Small intestine (tissue), 7 donors: ENCODE results near the gene RPS25. TPM values are rescaled to one million over a fixed set of nuclear protein-coding genes. Genes with fewer than 3 reads are reported as not detected.
"Not testable (repeated sequence)": the region's sequence is repeated elsewhere in the genome, so short reads cannot be mapped to it uniquely, and the experiment has no call there.

Experiments used
- DNase-seq, 2 donors: peaks; one replicate each; pipeline versions ENCODE4 v3.0.0 to v3.0.0-alpha.2; 2013
- FAIRE-seq: peaks from 2 replicates; lab custom pipeline; 2012; peaks lifted over from hg19 to GRCh38; lab: Jason Lieb, UNC
- H3K27ac ChIP-seq, 3 donors: one replicate each; pipeline ENCODE4 v1.5.1; 2013; ENCODE audit warnings: low read length in 2 of 3, mild to moderate bottlenecking in 2 of 3, control low read depth in 1 of 3, inconsistent platforms in 1 of 3, low read depth in 1 of 3, moderate library complexity in 1 of 3
- H3K27me3 ChIP-seq, 3 donors: one replicate each; pipeline ENCODE4 v1.6.1; 2013; ENCODE audit warnings: low read length in 3 of 3, inconsistent platforms in 1 of 3; ENCODE audit not compliant: control insufficient read depth in 3 of 3, insufficient read depth in 3 of 3
- H3K36me3 ChIP-seq, 3 donors: one replicate each; pipeline ENCODE4 v1.6.1; 2013; ENCODE audit warnings: low read length in 3 of 3, inconsistent platforms in 1 of 3, low read depth in 1 of 3, mild to moderate bottlenecking in 1 of 3, moderate library complexity in 1 of 3; ENCODE audit not compliant: control insufficient read depth in 3 of 3, insufficient read depth in 2 of 3
- H3K4me1 ChIP-seq, 3 donors: one replicate each; pipeline ENCODE4 v1.6.1; 2013; ENCODE audit warnings: low read length in 2 of 3, inconsistent platforms in 1 of 3, low read depth in 1 of 3, mild to moderate bottlenecking in 1 of 3, moderate library complexity in 1 of 3; ENCODE audit not compliant: control insufficient read depth in 3 of 3, insufficient read depth in 2 of 3
- H3K4me3 ChIP-seq, 3 donors: one replicate each; pipeline ENCODE4 v1.5.1; 2013; ENCODE audit warnings: low read length in 3 of 3, control low read depth in 1 of 3, inconsistent platforms in 1 of 3, low read depth in 1 of 3, mild to moderate bottlenecking in 1 of 3, moderate library complexity in 1 of 3
- H3K9me3 ChIP-seq, 2 donors: one replicate each; pipeline ENCODE4 v1.6.1; 2013; ENCODE audit warnings: low read depth in 1 of 2, low read length in 1 of 2; ENCODE audit not compliant: control insufficient read depth in 2 of 2, insufficient read depth in 1 of 2
- WGBS, 3 donors: extraction: QIAGEN DNeasy Blood & Tissue Kit; methylation state at CpG; one replicate each; pipeline ENCODE4 v1.1.7; 2013; 5-methylcytosine and 5-hydroxymethylcytosine counted together
- polyA plus RNA-seq, 4 donors: library from polyadenylated mRNA; stranded (reverse) in 3 of 4; unstranded in 1 of 4; fragments of 200-250 nt in 3 of 4; fragments of 120-200 nt in 1 of 4; gene quantifications; one replicate each; pipeline versions ENCODE4 v1.2.1 to v1.2.3, GENCODE V29; 2013
- donor health status: healthy with polysubstance abuse.
- donor health status: control.
- donor health status: control.
- donor health status: Bipolar disorder and iron deficiency.
- donor health status: healthy.

Gene RPS25
- polyA plus RNA-seq, 4 donors, result 1,156 to 2,444 (median 1,720) TPM

DNA sequence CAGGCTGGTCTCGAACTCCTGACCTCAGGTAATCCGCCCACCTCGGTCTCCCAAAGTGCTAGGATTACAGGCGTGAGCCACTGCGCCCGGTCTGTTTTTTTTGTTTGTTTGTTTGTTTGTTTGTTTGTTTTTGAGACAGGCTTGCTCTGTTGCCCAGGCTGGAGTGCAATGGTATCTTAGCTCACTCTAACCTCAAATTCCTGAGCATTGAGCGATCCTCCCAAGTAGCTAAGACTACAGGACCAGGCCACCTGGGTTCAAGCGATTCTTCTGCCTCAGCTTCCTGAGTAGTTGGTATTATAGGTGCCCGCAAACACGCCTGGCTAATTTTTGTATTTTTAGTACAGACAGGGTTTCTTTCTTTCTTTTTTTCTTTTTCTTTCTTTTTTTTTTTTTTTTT is 15.3 kb upstream of the RPS25 start:
- not testable (repeated sequence) for DNase-seq
- 79 to 93% (median 84%) methylated on average over 10 of the region's 10 CpGs for WGBS, 3 donors

DNA sequence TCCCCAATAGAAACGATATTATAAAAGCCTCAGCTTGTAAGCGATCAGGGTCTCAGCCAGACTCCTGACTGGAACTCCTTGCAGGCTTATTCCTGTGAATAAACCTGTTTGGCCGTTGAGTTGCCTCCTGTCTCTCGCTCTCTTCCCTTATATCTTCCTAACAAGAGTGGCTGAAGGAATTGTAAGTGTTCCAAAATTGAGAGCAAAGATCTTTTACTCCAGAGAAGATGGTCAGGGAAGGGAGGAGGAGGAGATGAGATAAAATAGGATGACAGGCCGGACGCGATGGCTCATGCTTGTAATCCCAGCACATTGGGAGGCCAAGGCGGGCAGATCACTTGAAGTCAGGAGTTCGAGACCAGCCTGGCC is 13.8 kb upstream of the RPS25 start:
- peaks cover 0 to 23% (median 0%) of the 10 kb centered on the region in 3 donors for H3K36me3 ChIP-seq
- H3K4me3 ChIP-seq, result no peak overlapping the region
- H3K27me3 ChIP-seq, result no peaks in the 10 kb centered on the region
- no peaks in the 10 kb centered on the region for H3K4me1 ChIP-seq
- WGBS, 3 donors, result 76 to 86% (median 83%) methylated on average over 8 to 9 of the region's 9 CpGs
- no peak for FAIRE-seq
- DNase-seq, result no peak
- H3K9me3 ChIP-seq, result no peaks in the 10 kb centered on the region
- no peak overlapping the region for H3K27ac ChIP-seq

More for the DNA sequence above, 15.3 kb upstream of the RPS25 start:
- not testable (repeated sequence) for H3K4me1 ChIP-seq, FAIRE-seq, H3K9me3 ChIP-seq, H3K27me3 ChIP-seq, H3K4me3 ChIP-seq, H3K27ac ChIP-seq, H3K36me3 ChIP-seq

DNA sequence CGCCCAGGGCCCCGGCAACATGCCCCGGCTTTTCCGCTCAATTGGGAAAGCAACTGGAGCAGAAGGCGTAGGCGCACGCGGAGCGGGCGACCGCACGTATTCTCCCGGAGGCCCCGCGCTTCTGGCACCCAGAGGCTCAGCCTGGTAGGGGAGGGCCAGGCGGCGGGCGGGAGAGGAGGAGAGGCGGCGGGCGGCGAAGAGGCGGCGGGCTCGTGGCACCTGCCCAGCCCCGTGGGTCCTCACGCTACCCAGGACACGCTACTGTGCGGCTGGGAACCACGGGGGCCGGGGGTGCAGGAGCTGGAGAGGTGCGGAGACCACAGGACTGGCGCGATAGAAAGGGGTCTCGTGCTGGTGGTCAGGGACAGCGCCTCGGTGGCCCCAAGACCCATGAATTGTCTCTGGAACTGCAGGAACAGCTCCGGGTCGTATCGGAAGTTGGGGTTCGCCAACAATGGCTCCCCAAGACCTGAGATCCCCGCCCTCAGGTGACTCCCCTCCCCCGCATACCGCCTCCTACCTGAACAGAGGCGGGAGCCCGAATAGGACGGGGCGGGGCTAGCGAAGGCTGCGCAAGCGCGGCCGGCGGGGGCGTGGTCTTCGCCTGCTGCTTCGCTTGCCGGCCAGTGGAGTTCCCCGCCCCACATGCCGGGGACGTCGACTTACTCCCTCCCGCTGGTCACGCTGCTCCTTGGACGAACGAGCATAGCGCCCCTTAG is 12.3 kb upstream of the RPS25 start, which contains the start of gene SLC37A4:
TSS of gene SLC37A4 (minus strand) at position 549 of the 719 bp plus-strand sequence.
- DNase-seq (peak; percentile 99), FAIRE-seq (no peak)
- peaks cover 0 to 14% (median 0%) of the 10 kb centered on the region in 3 donors for H3K4me1 ChIP-seq
- H3K36me3 ChIP-seq, result peaks cover 0 to 37% (median 0%) of the 10 kb centered on the region in 3 donors
- H3K27me3 ChIP-seq, result no peaks in the 10 kb centered on the region
- no peaks in the 10 kb centered on the region for H3K9me3 ChIP-seq
- H3K27ac ChIP-seq, result peak within 1 kb of the TSS; percentile 85 to 96 (median 88)
- WGBS, 3 donors, result 0 to 1% (median 1%) methylated on average over 39 to 67 of the region's 67 CpGs
- peak within 1 kb of the TSS; percentile 78 to 87 (median 82) for H3K4me3 ChIP-seq

DNA sequence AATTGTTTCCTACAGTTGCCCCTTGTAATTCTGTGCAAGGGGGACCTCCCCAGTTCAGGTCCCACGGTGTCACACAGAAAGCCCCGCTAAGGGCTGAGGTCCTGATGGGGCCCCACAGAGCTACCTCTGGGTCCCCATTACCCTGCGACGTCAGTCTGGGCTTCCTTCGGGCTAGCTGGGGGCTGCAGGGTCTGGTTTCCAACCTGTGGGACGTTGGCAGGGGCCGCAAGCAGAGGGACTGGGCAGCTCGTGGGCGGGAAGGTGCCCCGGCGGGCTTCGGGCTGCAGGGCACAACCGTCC is 11.8 kb upstream of the RPS25 start:
- Histone ChIP-seq H3K36me3 (peaks cover 0 to 42% (median under 1%) of the 10 kb centered on the region in 3 donors), H3K9me3 (no peaks in the 10 kb centered on the region), H3K27me3 (no peaks in the 10 kb centered on the region), H3K27ac (peak overlapping the region; percentile 85 to 96 (median 88)), H3K4me1 (peaks cover 0 to 19% (median 0%) of the 10 kb centered on the region in 3 donors), H3K4me3 (peak overlapping the region; percentile 78 to 87 (median 82))
- DNase-seq (peak in 1 of 2 donors; percentile 16), FAIRE-seq (no peak)
- 0 to 5% (median 2%) methylated on average over 12 to 13 of the region's 13 CpGs for WGBS, 3 donors

DNA sequence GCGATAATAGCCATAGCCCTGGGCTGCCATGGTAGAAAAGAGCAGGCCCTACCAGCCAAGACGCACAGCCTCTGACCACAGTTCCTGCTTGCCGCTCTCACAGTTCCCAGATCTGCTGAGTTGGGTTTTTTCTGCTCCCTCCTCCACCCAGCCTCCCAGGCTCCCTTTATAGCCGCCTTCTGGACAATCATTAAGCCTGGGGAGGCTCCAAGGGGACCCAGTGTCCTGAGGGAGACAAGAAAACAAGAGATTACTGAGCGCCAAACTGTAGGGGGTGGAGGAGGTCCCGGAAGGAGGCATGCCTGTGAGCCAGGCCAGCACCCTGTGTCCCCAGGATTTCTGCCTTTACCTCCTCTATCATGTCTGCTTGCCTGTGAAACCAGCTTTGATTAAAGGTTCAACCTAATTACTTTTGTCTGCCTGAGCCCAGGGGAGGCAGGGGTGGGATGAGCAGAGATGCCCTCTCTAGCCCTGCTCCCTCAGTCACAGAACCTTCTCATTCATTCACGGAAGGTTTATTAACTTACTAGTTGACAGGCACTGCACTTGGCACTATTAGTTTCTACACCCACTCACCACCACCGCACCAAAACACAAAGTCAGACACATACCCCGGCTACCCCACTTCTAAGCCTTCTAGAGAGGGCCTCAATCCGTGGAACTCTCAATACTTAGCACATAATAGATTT is 11.3 kb upstream of the RPS25 start:
- 8 to 44% (median 27%) methylated on average over 10 of the region's 10 CpGs for WGBS, 3 donors
- DNase-seq (peak; percentile 94 to 97), FAIRE-seq (no peak)
- peaks cover 0 to 24% (median 0%) of the 10 kb centered on the region in 3 donors for H3K4me1 ChIP-seq
- peak overlapping the region in 2 of 3 donors; percentile 82 to 87 for H3K4me3 ChIP-seq
- no peaks in the 10 kb centered on the region for H3K27me3 ChIP-seq
- H3K9me3 ChIP-seq, result no peaks in the 10 kb centered on the region
- H3K27ac ChIP-seq, result peak overlapping the region; percentile 85 to 96 (median 88)
- peaks cover 0 to 47% (median 2%) of the 10 kb centered on the region in 3 donors for H3K36me3 ChIP-seq

DNA sequence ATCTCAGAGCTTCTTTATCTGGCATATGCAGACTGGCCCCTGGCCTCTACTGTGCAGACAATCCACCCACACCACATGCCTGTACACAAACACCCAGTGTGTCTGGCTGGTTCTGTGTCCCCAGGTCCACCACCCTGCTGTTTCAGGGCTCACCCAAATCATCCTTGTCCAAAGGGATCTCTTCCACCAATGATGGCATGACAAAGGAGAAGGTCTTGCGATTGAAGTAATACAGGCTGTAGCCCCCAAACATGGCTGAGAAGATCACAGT is 10.9 kb upstream of the RPS25 start:
- Histone ChIP-seq H3K36me3 (peaks cover 0 to 50% (median 2%) of the 10 kb centered on the region in 3 donors), H3K9me3 (no peaks in the 10 kb centered on the region), H3K27ac (peak overlapping the region; percentile 85 to 96 (median 88)), H3K27me3 (no peaks in the 10 kb centered on the region), H3K4me1 (peaks cover 0 to 29% (median 2%) of the 10 kb centered on the region in 3 donors), H3K4me3 (peak overlapping the region in 2 of 3 donors; percentile 82 to 87)
- FAIRE-seq, result no peak
- DNase-seq, result no peak
- 13 to 70% (median 55%) methylated on average over 1 of the region's 1 CpG for WGBS, 3 donors

DNA sequence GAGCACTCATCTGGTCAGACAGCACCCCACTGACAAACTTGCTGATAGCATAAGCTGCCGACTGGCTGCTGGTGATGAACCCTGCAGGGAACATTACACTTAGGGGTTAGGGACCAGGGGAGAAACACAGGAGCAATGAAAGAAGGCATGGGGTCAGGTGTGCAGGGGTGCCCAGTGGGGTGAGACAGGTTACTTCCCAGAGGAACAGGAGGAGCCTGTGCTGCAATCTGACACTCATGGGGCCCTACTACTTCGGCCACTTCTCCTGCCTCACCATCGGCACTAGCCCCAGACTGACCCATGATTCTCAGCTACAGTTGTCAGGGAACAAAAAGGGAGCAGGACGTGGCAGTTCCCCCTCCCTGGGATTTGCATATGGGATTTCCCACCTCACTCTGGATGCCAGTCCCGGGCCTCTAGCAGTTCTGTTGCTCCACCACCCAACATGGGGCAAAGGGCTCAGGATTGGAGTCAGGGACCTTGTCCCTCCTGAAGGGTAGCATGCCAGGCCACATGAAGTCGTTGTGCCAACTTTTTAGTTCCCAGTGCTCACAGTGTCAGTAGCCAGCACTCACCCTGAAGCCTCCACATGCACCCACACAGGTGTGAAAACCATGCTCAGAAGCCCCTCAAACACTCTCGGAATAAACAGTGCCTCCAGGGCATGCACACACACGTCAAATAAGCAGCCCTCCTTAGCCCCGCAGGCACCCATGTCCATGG is 10.4 kb upstream of the RPS25 start:
- Histone ChIP-seq H3K9me3 (no peaks in the 10 kb centered on the region), H3K4me1 (peaks cover 2 to 34% (median 2%) of the 10 kb centered on the region in 3 donors), H3K36me3 (peaks cover 0 to 52% (median 2%) of the 10 kb centered on the region in 3 donors), H3K27me3 (no peaks in the 10 kb centered on the region), H3K4me3 (peak overlapping the region in 2 of 3 donors; percentile 82 to 87), H3K27ac (peak overlapping the region; percentile 85 to 96 (median 88))
- no peak for FAIRE-seq
- DNase-seq, result peak; percentile 24 to 71
- 16 to 61% (median 38%) methylated on average over 8 to 9 of the region's 9 CpGs for WGBS, 3 donors
